ENCODE results near the gene NSD1.
"Not testable (repeated sequence)": the region's sequence is repeated elsewhere in the genome, so short reads cannot be mapped to it uniquely, and the experiment has no call there.

Gene NSD1

DNA sequence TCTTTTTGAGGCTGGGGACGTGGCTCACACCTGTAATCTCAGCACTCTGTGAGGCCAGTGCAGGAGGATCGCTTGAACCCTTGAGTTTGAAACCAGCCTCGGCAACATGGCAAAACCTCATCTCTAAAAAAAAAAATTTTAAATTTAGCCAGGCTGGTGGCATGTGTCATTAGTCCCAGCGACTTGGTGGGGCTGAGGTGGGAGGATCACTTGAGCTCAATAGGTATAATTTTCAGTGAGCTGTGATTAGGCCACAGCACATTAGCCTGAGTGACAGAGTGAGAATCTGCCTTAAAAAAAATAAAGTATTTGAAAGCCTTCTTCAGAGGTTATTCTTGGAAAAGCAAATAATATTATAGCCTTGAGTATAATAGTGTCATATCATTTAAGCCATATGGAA is 41.8 kb downstream of the NSD1 start:
- TF ChIP-seq, protein P1, sequence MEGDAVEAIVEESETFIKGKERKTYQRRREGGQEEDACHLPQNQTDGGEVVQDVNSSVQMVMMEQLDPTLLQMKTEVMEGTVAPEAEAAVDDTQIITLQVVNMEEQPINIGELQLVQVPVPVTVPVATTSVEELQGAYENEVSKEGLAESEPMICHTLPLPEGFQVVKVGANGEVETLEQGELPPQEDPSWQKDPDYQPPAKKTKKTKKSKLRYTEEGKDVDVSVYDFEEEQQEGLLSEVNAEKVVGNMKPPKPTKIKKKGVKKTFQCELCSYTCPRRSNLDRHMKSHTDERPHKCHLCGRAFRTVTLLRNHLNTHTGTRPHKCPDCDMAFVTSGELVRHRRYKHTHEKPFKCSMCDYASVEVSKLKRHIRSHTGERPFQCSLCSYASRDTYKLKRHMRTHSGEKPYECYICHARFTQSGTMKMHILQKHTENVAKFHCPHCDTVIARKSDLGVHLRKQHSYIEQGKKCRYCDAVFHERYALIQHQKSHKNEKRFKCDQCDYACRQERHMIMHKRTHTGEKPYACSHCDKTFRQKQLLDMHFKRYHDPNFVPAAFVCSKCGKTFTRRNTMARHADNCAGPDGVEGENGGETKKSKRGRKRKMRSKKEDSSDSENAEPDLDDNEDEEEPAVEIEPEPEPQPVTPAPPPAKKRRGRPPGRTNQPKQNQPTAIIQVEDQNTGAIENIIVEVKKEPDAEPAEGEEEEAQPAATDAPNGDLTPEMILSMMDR (IDR thresholded peaks at IDR 0.05; ENCODE audit: low read depth, low read length), result no peak
- in situ Hi-C loops (cut with HindIII; ENCODE audit: low sequenced_read_pairs), result no loop called here
- DNase-seq (ENCODE audit: low read depth, low spot score), result no peak
- no peak overlapping the region for H3K4me3 ChIP-seq (ENCODE audit: low read depth, low read length)

DNA sequence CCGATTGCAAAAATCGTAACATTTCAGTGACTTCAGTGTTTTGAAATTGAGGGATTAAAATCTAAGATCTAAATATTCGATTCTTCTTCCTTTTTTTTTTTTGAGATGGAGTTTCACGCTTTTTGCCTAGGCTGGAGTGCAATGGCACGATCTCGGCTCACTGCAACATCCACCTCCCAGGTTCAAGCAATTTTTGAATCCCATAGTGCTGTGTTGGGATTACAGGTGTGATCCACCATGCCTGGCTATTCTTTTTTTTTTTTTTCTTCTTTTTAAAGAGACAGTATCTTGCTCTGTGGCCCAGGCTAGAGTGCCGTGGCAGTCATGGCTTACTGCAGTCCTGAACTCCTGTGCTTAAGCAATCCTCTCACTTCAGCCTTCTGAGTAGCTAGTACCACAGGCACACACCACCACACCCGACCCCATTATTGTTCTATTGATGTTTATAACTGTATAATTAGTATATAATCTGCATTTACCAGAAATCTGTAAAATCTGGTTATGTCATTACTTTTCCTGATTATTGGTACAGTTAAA is 42.7 kb downstream of the NSD1 start:
- DNase-seq (ENCODE audit: low read depth, low spot score), result no peak
- in situ Hi-C loops (cut with HindIII; ENCODE audit: low sequenced_read_pairs), result no loop called here
- TF ChIP-seq, protein P1 (IDR thresholded peaks at IDR 0.05; ENCODE audit: low read depth, low read length), result no peak
- H3K4me3 ChIP-seq (ENCODE audit: low read depth, low read length), result no peak overlapping the region

DNA sequence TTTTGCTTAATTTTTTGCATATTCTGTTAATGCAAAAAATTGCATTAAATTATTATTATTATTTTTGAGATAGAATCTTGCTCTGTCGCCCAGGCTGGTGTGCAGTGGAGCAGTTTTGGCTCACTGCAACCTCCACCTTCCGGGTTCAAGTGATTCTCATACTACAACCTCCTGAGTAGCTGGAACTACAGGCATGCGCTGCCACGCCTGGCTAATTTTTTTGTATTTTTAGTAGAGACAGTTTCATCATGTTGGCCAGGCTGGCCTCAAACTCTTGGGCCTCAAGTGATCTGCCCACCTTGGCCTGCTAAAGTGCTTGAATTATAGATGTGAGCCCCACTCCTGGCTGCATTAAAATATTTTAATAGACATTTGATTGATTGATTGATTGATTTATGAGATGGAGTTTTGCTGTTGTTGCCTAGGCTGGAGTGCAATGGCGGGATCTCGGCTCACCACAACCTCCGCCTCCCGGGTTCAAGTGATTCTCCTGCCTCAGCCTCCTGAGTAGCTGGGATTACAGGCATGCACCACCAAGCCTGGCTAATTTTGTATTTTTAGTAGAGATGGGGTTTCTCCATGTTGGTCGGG is 44.4 kb downstream of the NSD1 start:
- in situ Hi-C loops (cut with HindIII; ENCODE audit: low sequenced_read_pairs); H3K4me3 ChIP-seq (ENCODE audit: low read depth, low read length); DNase-seq (ENCODE audit: low read depth, low spot score): not testable (repeated sequence)

DNA sequence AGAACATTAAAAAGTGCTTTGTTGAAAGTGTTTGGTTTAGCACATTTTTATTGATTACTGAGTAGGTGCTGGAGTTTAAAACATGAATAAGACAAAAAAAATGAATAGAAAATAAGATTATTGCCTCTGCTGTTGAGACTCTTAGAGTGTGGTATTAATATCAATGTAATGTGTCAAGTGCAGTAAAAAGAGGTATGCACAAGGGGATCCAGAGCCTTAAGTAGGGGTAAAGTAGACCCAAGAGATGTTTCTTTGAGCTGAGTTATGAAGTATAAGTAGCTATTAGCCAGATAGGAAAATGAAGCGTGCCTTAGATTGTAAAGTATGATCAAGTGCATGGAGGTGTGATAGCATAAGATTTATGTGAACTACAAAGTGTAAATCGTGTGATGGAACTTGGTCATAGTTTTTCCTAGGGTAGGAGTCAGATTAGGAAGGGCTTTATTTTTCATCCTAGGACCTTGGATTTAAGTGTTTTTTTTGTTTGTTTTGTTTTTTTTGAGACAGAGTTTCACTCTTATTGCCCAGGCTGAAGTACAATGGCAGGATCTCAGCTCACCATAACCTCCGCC is 45.2 kb downstream of the NSD1 start:
- in situ Hi-C loops (cut with HindIII; ENCODE audit: low sequenced_read_pairs), result no loop called here
- TF ChIP-seq, protein P1 (IDR thresholded peaks at IDR 0.05; ENCODE audit: low read depth, low read length), result no peak
- DNase-seq (ENCODE audit: low read depth, low spot score), result no peak
- H3K4me3 ChIP-seq (ENCODE audit: low read depth, low read length), result no peak overlapping the region

DNA sequence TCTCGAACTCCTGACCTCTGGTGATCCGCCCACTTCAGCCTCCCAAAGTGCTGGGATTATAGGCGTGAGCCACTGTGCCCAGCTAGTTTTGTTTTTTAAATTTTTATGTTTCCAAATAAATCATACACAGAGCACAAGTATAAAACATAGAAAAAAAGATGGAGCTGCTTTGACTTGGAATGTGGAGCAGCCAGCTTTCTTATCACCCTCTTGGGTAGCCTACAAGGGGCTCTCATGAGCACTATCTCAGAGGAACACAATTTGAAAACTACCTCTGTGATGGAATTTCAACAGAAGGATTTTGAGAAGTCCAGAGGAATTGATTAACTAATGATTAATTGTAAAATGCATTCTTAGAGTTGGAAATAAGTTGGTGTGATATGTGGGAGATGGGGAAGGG is 45.9 kb downstream of the NSD1 start:
- in situ Hi-C loops (cut with HindIII; ENCODE audit: low sequenced_read_pairs), result no loop called here

DNA sequence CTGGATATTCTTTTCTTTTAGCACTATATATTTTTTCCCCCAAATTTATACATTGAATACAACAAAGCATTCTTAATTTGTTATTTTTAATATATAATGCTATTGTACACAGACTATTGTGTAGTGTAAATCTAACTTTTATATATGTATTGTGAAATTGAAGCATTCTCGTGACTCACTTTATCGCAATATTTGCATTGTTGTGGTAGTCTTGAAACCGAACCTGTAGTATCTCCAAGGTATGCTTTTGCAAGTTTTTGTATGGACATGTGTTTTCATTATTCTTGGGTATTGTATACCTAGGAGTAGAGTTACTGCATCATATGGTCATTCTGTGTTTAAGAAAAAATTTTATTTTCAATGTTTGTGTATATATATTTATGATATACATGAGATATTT is 49.6 kb downstream of the NSD1 start:
- H3K4me3 ChIP-seq (ENCODE audit: low read depth, low read length), result no peak overlapping the region
- TF ChIP-seq, protein P1 (IDR thresholded peaks at IDR 0.05; ENCODE audit: low read depth, low read length), result no peak
- DNase-seq (ENCODE audit: low read depth, low spot score), result no peak
- in situ Hi-C loops (cut with HindIII; ENCODE audit: low sequenced_read_pairs), result no loop called here

More for the DNA sequence above, 45.9 kb downstream of the NSD1 start:
- no peak overlapping the region for H3K4me3 ChIP-seq (ENCODE audit: low read depth, low read length)
- no peak for DNase-seq (ENCODE audit: low read depth, low spot score)
- TF ChIP-seq, protein P1 (IDR thresholded peaks at IDR 0.05; ENCODE audit: low read depth, low read length), result no peak

DNA sequence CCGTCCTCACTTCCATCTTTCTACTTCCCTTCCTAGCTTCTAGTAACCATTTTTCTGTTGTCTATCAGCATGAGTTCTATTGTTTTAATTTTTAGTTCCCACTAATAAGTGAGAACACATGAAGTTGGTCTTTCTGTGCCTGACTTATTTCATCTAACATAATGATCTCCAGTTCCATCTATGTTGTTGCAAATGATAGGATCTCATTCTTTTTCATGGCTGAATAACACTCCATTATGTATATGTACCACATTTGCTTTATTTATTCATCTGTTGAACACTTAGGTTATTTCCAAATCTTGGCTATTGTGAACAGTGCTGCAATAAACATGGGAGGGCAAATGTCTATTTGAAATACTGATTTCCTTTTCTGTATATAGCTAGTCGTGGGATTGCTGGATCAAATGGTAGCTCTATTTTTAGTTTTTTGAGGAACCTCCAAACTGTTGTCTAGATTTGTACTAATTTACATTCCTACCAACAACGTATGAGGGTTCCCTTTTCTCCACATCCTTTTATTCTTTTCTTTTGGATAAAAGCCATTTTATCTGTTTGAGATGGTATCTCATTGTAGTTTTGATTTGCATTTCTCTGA is 50.3 kb downstream of the NSD1 start:
- DNase-seq (ENCODE audit: low read depth, low spot score), result no peak
- H3K4me3 ChIP-seq (ENCODE audit: low read depth, low read length), result no peak overlapping the region
- in situ Hi-C loops (cut with HindIII; ENCODE audit: low sequenced_read_pairs), result no loop called here
- TF ChIP-seq, protein P1 (IDR thresholded peaks at IDR 0.05; ENCODE audit: low read depth, low read length), result no peak

Measured in astrocyte of the spinal cord (primary cell).